HK-2 (cell line): ENCODE measurements around the gene ASTN1.
A peak's percentile ranks its signal among the peaks of the same experiment; 100 is the strongest.

Experiments
- DNase-seq: peaks from one replicate; pipeline ENCODE4 v3.0.0-alpha.2; 2018; ENCODE audit not compliant: unreplicated experiment

ASTN1 gene

DNA sequence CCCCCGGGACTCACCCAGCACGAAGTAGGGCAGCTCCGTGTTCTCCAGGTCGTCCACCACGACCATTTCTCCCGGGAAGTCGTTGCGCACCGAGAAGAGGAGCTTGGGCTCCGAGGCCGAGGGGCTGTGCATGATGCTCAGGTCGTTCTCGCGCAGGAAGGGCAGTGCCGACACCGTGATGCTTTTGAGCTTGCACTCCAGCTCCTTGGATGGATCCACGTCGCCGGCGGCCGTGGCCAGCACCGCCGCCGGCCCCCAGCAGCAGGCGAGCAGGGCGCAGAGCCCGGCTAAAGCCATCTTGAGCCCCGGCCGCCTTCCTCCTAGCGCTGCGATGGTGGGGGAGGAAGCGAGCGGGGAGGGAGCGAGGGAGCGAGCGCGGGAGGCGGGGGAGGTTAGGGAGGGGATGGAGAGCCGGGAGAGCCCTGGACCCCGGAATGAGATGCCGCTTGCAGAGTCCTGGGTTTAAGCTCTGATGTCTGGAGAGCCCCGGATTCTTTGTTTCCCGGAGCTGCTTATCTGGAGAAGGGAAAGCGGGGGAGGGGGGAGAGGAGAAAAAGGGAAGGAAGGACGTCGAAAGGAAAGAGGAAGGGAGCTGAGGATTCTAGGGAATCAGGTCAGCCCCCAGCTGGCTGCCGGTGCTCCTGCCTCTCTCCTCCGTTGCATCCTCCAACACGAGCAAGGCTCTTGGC, at the start of gene ASTN1:
ASTN1 (minus strand) TSS at position 333 of the 689 bp plus-strand sequence; CDS start at position 297, 36 bp downstream.
- no peak for DNase-seq

DNA sequence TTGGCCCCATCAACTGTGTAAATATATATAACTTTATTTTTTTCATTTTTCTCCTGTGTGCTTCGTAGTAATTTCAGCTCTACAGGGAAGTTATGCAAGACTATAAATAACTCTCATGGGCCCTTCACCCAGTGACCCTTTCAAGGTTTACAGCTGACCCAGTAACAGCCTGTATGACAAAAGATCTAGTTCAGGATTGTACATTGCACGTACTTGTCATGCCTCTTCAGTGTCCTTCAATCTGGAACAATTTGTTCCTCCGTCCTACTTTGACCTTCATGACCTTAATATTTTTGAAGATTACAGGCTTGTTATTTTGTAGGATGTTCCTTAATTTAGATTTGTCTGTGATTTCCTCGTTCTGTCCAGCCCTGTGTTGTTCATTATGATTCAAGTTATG, 46.7 kb upstream of the ASTN1 start:
- no peak for DNase-seq

DNA sequence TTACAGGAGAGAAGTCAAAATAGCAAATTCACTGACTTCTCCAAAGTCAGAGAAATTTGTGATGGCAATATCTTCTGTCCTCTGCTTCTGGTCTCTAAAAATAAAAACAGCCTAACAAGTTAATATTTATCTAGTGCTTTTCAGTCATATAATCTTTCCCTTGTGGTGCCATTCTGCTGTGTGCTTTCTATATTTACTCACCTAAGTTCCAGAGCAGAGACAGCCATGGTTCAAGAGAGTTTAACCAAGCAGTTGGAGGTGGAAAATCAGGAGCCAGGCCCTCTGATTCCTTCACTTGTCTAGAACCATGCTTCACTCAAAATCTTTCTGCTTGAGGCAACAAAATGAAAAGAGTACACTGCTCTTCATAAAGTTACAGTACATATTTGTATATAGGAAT, 45.6 kb upstream of the ASTN1 start:
- no peak for DNase-seq

DNA sequence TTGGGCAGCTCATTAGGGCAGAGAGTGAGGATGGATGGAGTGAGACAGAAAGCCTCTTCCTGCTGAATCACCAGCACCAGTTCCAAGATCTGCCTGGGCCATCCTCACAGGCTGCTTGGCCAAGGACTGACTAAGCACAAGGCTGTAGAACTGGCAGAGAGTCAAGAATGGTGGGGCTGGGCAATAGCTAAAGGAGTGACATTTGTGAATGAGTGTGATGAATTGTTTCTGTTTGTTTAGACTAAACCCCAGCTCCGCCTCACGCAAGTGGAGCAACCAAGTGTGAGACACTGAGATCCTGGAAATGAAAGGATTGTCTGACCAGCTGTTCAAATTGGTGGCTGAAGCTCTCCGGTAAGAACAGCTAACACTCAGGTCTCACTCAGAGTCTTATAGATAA, 44.8 kb upstream of the ASTN1 start:
- DNase-seq, result peak; percentile 81

DNA sequence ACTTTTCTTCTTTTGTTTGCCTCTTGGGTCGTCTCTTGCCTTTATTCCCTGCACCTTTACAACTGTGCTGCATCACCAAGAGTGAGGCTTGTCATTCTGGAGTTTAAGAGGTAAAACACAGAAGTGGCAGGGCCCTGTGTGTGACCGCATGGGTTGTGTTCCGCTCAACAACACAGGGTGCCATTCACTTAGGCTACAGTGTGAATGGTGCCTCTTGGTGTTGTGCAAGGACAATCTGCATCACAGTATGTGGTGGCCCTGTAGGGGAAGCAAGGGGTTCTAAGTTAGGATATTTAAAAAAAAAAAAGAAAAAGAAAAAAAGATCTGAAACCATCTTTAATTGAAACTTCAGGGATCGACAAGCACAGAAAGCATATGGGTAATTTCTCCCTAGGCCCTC, 44.4 kb upstream of the ASTN1 start:
- no peak for DNase-seq

DNA sequence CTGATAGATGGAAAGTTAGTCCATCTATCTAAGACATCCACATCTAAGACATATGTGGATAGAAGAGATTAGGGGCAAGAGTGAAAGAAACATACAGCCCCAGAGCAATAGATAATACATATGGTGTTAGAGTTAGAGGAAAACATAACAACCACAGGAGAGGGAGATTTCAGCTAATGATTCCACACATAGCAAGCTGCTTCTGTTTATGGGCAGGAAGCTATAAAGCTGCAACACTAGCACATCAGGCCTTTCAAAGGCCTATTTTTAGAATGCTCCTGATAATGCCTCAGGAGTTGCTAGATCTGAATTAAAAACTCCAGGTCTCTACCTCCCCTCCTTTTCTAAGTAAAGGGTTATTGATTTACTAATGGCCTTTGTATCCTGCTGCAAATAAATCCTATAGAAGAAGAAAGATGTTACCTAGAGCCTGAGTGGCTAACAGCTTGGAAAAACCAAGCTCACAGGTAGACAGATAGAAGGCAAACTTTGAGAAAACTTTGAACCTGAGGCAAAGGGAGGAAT, 42.4 kb upstream of the ASTN1 start:
- no peak for DNase-seq

DNA sequence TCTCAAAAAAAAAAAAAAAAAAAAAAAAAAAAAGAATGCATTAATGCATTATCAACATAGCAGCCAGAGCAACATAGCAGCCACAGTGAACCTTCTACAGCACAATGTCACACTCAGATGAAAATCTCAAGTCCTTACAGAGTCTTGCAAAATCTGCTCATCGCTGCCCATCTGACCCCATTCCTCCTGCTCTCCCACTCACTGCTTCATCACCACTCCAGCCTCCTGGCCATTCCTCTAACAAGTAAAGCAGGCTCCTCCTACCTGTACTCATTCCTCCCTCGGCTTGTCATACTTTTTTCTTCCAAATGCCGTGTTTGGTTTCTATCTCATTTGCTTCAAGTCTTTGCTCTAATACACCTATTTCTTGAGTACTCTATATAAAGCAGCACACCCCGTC, 35.8 kb upstream of the ASTN1 start:
- DNase-seq, result no peak

DNA sequence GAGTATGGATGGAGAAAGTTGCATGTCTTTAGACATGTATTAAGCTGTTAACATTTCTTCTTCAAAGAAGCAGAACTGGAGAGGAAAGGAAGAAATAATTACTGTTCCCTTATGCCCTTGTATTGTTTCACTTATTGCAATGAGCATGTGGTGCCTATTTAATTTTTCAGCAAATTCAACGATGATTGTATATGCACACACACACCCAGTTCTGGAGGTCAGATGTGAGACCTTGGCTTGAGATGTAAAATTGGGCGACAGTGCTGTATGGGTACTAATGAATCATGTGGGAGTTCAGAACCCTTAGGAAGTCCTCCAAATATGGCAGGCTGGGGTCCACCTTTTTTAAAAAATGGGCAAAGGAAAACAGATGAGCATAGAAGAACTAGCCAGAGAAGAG, 33.7 kb upstream of the ASTN1 start:
- no peak for DNase-seq

DNA sequence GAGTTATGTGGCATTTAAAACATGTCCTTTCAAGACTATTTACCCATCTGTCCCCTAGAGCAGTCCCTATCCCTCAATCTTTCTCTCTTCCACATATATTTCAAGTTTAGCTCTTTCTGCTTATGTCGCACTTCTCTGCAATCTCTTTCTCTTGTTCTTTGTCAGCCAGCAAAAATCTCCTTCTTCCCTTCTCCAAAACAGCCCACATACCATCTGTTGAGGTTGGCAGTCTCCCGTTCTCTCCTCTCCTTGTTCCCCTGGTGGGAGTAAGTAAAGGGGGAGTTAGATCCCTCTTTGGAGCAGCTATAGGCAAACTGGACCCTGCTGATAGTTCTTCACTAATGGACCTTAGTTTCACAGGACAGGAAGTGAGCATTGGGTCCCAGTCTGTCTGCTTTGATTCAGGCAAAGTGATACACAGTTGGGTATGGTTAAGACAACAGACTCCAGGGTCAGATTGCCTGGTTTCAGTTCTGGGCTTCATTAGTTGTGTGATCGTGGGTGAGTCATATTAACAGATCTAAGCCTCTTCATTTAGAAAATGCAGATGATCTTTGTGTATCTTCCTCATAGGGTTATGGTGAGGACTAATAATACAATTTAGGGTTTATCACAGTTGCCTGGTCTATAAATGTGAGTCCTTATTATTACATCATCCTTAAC, 25.9 kb upstream of the ASTN1 start:
- DNase-seq, result no peak

DNA sequence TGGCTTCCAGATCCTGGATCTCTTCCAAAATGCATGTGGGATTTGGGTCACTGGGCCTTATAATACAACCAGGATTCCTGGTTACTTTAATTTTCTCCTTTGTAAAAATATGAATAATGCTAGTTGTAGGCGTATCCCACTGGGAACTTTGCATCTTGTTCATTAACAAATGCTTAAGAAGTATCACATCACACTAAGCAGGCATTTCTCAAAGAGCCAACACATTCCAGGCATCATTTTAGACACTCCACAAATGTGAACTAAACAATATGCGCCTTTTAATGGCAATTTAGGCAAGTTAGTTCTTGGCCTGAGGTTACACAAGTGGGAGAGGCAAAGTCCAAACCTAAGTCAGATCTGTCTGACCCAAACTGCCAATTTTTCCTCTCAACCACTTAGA, 22.1 kb upstream of the ASTN1 start:
- DNase-seq, result no peak

DNA sequence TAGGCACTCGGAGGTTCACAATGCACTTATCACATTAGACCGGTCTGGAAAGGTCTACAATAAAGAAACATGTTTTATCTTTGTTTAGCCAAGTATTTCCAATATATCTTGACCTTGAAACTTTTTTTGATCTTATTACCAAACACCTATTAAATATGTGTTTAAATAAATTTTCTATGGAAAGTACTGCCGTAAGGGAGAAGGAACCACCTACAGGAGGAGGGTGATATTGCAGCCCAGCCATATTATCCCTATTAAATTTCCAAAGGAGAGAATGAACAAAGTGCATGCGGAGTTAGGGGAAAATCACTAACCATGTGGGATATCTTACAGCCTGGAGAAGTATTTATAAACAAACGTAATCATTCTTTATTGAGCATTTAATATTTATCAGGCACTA, 20.7 kb upstream of the ASTN1 start:
- DNase-seq, result no peak

DNA sequence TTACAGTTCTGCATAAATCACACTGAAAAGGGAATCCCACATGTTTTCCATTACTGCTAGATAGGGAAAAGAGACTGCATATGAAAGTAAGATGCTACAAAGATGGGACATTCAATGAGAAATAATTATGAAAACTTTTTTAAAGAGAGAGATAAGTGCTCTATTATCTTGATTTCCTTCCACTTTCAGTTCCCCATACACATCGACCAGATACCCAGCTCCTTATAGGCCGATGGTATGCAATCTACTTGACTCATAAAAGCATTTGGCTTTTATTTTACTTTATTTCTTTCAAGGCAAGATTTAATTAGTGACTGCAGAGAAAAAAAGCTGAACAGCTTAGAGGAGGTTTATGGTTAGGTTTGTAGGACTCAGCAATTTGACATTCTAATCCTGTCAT, 19.3 kb upstream of the ASTN1 start:
- no peak for DNase-seq

DNA sequence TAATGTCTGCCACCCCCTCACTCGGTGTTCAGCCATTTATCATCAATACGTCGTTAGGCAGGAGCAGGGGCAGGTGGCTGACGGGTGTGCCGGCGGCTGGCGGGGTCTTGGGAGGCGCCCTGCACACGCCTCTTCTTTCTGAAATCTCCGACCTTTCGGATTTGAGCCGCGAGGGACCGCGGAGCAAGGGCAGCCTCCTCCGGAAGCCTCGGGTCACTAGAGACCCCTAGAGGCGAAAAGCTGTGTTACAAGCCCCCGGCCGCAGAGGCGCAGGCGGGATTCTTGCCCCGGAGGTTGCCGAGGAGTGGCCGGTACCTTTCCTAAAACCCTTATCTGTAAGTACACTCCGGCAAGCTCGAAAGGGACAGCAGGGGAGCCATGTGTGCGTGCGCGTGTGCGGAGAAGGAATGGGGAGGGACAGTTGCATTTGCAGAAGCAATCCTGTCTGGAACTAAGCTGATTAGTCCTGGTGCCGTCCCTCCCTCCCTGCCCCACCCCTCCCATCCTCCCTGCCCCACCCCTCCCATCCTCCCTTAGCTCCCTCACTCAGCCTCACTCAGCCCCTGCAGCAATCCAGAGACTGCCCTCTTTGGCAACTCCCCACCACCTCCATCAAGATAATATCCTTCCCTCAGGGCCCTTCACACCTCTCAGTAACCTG, 17.2 kb upstream of the ASTN1 start:
- DNase-seq, result peak; percentile 74

DNA sequence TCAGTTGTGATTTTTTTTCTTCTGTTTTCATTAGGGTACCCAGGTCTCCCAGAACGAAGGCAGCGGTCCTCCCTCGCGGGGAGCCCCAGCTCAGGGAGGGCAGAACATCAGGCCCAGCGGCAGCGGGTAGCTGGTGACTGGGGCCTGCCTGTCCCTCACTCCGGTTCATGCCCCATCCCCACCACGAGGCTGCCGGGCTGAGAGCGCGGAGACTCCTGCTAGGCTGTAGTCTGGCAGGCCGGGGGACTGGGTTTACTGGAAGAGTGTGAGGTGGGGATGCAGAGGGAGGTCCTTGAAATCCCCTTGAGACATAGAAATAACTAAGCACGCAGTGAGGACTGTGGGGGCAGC, 16.7 kb upstream of the ASTN1 start:
- DNase-seq, result no peak

DNA sequence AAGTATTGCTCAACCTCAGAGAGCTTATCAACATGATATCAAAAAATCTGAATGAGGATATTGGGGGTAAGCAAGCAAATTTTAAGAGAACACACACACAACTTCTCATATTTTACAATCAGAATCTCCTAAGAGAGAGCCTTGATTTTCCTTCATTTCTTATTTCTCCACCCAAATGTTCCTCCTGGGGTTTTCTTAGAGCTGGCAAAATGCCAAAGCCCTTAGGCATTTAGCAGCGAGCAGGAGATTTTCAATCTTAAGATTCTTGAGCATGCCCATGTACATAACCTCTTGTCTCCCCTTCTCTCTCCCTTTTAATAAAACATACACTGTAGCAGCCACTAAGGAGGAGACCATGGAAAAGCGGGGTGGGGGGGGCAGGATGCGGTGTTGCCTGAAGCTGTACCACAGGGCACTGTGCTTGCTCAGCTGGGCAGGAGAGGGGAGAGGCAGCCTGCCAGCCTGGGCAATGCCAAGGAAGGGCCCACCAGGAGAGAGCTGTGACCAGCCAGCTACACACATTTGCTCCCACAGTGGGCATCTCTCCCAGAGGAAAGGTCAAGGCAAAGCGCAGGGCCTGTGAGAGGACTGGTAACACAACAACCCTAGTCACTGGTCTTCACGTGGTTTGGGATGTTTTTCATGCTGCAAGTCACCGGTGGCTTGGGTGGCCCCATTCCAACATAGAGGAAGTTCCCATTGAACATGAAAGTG, 10.6 kb upstream of the ASTN1 start:
- DNase-seq, result no peak

DNA sequence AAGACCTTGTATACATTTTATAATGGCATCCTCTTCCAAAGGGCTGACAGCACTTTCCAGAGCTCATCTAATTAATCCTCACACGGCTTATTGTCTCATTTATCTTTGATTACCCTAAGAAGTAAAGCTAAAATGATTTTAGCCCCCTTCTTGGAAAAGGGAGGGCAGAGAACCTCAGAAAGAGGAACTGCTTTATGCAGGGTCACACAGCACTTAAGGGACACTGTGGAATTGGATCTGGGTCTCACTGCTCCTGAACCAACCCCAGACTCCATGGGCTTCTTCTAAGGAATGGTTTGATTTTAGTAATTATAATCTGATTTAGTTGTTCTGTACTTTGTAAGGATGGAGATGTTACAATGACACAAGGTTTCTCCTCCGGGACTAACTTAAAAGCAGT, 9.5 kb upstream of the ASTN1 start:
- DNase-seq, result no peak

DNA sequence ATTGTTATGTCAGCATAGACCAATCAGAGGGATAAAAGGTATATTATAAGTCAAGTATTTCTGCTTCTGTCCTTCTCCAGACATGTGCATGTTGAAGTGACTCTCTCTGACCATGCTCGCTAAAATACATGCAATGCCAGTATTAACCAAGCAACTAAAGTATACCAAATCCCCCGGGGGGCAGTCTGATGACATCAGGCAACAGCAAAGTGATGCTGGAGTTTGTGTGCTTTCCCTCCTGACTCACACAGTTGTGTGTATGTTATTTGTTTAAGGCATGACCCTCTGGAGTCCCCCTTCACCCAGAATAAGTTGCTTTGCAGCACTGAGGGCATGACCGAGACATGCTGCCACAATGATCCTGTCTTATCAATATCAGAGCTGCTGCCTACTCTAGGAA, 8.4 kb upstream of the ASTN1 start:
- DNase-seq, result no peak

DNA sequence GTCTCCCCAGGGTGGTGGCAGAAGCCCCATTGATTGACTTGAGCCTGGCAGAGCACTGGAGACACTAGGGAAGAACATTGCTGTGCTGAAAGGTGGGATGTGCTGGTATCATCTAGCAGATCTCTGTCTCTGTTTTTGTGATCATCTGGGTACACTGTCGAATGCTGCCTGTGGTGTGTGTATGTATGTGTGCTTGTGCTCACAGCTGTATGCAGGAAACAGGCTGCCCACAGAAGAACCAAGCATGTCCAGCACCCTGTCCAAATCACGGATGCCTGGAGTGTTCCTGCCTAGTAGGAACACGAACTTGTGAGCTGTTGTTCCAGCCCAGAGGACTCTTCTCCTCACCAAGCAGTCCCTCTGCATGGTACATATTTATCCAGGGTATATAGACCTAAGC, 7.8 kb upstream of the ASTN1 start:
- no peak for DNase-seq

DNA sequence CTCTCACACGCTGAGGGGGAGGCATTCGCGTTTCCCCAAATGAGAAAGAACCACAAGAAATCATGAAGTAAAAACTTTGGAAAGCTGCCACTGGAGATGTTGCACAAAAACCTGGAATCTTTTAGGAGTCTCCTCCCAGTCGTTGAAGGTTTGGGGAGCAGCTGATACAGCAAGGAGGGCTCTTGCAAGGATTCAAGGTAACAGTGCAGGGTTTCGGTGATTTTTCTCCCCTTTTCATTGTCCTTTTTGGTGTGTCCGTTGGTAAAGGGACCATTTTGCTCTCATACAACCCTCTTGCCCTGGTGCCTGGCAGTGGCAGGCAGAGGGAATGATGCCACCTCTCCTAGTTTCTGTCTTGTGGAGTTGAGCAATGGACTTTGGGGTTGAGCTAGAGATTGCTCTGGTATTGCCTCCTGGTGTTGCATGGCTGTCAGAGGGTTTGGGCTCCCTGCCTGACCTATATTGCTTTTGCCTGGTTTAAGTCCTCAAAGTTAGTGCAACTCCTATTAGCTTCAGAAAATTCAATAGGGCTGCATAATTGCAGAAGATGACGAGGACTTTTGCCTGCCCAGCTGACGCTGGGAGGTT, 7.1 kb upstream of the ASTN1 start:
- no peak for DNase-seq

DNA sequence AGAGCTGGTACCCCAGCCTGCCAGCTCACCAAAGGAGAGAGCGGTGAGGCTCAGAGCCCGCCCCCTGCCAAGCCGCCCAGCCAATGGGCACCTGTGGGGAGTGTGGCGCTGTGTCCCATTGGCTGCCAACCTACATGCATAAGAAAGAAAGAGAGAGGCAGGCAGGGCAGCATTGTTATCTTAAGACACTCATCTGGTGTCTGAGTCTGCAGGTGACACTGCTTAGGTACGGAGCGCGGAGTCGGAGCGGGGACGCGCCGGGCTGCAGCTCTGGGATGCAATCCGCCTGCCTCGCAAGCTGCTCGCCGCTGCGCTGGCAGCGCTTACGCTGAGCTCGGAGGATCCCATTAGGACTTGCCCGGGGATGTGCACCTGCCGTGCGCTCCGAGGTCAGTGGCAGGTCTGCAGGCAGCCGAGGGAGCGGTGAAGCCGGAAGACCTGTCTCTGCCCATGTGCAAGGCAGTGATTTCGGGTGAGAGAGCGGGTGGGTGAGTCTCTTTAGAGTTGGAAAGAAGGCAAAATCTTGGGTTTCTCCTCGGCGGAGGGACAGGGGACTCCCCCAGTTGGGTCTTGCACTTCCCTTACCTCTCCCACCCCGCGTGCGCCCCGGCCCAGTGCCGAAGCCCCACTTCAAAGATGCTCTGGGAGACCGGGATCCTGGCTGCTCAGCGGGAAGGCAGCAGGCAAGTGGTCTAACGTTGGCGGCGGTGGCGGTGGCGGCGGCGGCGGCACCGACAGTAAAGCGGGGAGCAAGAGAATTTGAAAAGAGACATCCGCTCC, 6.4 kb upstream of the ASTN1 start, which contains the start of gene BRINP2:
BRINP2 (plus strand) TSS at position 203 of the 780 bp plus-strand sequence. CDS start 58,919 bp downstream, outside the sequence.
- DNase-seq, result no peak

DNA sequence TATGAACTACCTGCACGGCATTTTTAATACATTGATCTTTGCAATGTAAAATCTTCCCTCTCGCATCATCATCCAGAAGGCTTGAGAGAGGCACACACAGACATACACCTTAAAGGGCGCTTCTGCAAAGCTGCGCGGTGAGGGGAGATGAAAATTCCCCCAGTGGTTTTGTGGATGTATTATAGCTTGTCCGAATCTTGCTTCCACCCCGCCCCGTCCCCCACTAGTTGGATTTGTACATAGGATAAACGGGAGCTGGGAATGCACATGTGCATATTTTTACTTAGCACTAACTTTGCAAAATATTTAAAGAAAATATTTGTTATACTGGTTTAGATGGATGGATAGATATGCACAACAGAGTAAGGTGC, 542 bp upstream of the ASTN1 start:
- no peak for DNase-seq
